NT2/D1 (cell line): ENCODE data around the gene TMEM258.

Experiments
- YY1 ChIP-seq: IDR thresholded peaks from 2 replicates; pipeline ENCODE4 v1.6.1; 2011; ENCODE audit not compliant: insufficient read length, insufficient read depth
- ZNF274 ChIP-seq: IDR thresholded peaks from 2 replicates; pipeline ENCODE4 v1.6.1; 2011; ENCODE audit warnings: mild to moderate bottlenecking, low read depth, low read length

DNA sequence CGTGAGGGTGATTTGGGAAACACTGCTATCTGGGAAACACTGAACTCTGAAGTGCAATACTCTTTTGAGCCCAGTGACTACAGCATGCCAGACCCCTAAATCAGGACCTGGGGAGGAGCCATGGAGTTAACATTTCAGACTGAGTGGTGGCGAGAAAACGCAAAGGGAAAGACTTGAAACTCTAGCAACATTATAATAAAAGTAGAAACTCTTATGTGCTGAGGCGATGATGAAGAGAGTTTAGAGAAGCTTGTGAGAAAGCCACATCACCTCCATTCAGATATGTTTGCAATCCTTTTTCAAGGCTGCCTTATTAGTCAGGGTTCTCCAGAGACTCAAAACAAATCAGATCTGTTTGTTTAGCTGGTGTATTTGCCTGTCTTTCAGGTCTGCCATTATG lies 2.2 kb upstream of the TMEM258 start:
- TF ChIP-seq YY1 (no peak), ZNF274 (no peak)
